SK-MEL-5 (cell line): ENCODE results near the gene GBE1. TPM values are rescaled to one million over a fixed set of nuclear protein-coding genes. Genes with fewer than 3 reads are reported as not detected.

Experiments
- DNase-seq: peaks from one replicate; pipeline ENCODE4 v3.0.0-alpha.2; 2016; ENCODE audit warnings: low read depth, low spot score
- in situ Hi-C: cut with HindIII; loops from 2 replicates; pipeline ENCODE4 v1.10.0; 2016; ENCODE audit warnings: low sequenced_read_pairs, high pct_unique_total_duplicates, low pct_unique_long_range_greater_than_20kb
- total RNA-seq: library from RNA; depleted of rRNA; stranded (reverse); fragments of >200 nt; shearing (Covaris generic); gene quantifications from 2 replicates; pipeline ENCODE4 v1.2.3, GENCODE V29; 2014

GBE1 gene
- total RNA-seq, 1 experiment from 2014 or later, result 52.6 TPM

DNA sequence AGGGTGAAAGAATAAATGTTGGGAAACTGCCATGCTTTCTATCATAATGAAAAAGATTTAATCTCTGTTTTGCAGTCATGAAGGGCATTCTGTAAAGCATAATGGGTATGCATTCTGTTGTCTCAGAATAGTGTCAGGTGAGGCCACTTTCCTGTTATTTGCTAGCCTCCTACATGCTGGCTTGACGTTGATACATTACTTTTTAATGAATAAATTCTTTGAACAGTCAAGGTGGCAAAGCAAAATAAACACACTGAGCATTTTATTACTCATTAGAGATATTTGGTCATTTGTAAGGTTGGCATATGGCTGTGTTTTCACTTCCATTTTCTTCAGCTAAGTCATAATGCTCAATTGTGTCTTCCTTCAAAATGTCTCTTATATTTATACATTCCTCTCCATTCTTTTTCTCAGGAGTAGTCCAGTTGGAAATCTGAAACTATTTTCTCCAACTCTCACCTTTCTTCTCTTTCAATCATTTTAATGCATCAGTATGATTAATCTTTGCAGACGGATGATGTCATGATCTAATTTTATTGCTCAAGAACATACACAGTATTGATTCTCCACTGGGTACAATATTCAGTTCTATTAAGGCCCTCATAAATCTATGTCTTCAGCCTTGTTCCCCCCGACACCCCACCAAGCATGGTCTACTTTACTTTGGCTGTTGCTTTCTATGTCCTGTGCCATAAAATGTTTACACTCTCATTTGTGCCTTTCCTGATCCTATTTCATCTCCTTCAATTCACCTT is 290.7 kb downstream of the GBE1 start:
- in situ Hi-C loops, result no loop called here
- no peak for DNase-seq

DNA sequence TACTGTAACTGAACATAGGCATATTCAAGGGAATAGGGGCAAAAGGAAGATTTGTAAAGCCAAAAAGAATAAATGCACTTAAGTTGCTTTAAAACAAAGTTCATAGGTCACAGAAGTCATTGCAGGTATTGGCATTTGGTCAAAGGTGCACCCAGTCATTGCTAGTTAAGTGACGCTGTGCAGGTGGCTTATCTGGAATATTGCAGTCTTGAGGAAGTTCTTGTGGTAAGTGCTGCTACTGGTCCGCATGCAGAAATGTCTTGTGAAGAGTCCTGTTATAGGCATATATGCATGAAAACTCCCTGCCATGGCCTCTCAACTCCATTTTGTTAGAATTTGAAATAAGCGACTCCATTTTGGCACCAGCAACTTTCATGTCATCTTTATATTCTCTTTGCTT is 293.1 kb downstream of the GBE1 start:
- in situ Hi-C loops, result no loop called here
- no peak for DNase-seq

DNA sequence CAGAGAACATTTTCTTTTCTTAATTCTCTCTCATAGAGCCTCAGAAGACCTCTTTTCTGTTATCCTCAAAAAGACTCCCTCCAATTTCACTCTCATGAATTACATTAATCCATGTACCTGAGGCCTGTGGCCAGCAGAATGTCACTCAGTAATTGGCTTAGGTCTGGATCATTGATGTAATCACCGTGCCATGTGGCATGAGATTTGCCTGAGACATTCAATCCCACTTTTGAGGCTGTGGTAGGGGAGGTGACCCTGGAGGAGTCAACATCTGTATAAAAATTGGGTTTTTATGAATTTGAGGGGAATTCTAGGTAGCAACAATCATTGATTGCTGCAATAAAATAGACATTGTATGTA is 295.3 kb downstream of the GBE1 start:
- DNase-seq, result no peak
- in situ Hi-C loops, result no loop called here

DNA sequence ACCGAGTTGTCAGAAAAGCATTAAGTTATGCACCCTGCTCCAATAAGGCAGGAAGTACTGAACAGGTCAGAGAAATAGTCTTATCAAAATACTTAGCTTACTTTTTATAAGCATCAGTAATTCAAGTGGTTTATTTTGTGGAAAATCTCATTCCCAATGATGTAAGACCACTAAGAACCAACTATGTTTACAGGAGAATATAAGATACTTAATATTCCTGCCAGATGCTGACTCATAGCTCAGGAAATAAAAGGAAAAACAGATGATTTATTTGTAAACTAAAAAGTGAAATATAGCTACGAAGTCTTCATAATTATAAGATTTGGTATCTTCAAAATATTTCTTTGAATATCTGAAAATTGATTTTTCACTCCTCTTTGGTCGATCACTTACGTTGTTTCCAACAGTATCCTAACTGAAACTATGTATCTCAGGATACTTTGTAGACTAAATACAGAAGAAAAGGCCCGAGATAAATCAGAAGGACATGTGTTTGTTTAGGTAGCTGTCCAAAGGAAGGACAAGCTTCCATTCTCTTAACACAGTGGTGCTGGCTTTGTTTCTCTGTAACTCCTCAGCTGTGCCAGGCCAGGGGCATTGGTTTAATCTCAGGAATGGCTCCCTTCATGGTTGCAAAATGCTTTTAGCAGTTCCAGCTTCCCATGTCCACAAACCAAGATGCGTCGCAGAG is 295.8 kb downstream of the GBE1 start:
- no peak for DNase-seq

DNA sequence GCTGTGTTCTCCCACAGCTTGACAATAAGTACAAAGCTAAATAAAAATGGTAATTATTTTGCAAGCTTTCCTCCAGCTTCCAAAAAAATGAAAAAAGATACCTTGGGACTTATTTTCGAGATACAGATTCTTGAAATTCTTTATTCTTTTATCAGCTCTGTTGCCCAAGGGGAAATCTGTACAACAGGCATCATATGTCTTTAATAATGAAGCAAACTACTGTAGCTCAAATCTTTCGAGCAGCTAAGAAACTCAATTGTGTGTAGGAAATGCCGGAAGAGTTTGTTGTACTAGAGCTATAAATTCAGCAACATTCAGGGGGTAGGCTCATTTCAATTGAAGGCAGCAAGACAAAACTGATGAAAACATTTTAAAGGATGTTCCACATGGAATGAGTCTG is 297.7 kb downstream of the GBE1 start:
- in situ Hi-C loops, result no loop called here
- DNase-seq, result no peak

More for the DNA sequence above, 295.8 kb downstream of the GBE1 start:
- in situ Hi-C loops, result no loop called here

DNA sequence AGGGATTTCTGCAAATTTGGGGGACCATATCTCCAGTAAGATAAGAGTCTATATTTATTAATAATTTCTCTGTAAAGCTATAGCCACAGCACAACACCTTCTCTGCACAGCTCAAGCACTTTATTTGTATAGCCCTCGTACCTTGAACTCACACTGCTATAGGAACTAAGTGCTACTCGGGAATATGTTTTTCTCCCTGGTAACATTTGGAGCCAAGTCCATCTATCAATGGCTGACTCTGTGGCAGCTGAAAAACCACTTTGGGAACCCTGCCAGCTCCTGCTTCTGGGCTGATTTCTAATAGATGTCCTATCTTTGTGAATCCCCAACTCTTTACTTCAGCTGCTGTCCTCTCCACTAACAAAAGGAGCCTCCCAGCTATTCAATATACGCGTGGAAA is 298.5 kb downstream of the GBE1 start:
- in situ Hi-C loops, result no loop called here
- DNase-seq, result no peak

DNA sequence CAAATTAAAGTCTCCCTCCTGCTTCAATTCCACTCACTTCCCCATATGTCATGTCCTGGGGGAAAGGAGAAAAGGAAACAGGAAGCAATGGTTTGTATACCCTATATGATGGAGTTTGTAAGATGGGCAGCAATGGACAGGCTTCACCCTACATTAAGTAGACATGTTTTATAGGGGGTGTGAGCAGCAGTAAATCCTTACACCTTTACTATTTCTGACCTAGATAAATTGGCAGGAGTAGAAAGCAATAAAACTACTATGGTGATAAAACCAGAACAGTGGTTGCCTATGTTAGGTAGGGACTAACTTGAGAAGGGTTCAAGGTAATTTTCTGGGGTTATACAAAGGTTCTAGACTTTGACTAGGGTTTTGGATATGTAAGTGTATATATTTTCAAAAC is 301.7 kb downstream of the GBE1 start:
- in situ Hi-C loops, result no loop called here
- DNase-seq, result no peak

DNA sequence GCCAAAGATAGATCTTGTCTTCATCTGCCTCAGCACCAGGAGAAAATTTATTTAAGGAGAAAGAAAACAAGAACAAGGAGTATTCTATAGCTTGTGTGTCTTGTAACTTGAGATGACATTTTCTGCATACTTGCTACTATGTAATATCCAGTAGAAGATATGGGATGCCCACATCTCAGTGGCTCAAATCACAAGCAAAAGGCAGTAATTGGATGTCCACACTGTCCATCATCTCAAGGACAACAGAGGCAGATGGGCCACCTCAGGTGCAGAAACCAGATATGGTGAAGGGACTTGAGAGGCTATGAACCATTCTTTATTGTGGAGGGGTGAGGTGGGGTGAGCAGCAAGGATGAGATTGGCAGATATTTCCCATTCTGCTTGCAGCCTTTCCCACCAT is 309.0 kb downstream of the GBE1 start:
- in situ Hi-C loops, result no loop called here
- no peak for DNase-seq

DNA sequence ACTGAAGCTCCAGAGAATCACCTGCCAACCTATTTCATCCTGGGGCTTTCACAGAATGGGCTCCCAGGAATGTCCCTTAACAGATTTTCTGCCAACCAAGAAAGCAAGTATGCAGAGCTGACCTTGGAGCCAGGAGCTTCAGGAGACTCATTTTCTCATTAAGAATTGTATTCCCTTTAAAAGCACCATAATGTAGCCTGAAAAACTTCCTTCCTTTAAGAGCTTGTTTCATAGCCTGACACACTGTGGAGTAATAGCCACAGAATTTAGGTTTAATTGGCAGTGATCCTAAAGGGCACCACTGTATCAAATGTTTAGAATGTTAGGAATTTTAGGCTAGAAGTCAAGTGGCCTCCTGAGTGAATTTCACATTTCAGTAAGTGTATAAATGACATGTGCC is 309.8 kb downstream of the GBE1 start:
- DNase-seq, result no peak
- in situ Hi-C loops, result no loop called here

DNA sequence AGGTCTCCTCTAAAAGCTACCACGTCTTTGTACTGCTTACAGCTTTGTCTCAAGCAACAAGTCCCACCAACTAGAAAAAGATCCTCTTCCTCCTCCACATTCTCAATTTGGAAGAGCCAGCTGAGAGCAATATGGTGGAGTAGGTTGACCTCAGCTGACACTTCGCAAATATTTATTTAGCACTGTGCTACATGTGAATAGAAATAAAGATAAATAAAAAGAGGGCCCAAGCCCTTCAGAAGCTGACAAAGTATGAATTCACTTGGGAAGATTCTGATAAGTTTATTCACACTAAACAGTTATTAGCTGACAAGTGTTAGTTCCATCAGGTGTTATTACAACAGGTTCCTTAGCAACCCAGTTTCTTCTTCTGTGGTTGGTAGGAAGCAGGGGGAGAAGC is 310.3 kb downstream of the GBE1 start:
- in situ Hi-C loops, result no loop called here
- DNase-seq, result no peak

DNA sequence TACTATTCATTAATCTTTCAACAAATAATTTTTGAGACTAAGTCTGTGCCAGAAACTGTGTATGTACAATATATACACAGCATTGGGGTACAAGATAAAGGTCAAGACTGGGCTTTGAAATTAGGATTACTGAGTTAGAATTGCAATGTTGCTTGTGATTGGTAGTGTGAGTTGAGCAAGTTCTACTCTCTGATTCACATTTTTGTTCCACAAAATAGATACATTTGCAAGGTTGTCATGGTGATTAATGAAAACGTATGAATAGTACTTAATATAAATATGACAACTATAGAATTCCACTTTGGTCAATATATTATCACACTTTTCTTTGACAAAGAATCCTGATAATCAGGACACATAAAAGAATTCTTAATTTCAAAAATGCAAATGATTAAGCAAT is 314.6 kb downstream of the GBE1 start:
- in situ Hi-C loops, result no loop called here
- DNase-seq, result no peak

DNA sequence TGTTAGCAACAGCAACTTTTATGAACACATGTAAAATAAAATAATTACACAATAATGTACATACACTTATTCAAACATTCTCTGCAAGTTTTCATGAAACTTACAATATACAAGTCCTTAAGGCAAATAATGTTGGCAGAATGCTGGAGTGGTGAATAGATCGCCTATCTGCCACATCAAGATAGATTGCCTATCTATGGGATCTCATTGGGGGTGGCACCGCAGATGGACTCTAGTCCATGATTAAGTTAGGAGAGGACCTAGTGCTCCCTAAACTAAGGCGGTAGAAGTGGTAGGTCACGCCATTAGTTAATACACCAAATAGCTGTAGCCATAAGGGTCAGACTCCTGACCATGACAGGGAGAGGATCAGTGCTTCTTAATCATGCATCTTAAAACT is 315.7 kb downstream of the GBE1 start:
- in situ Hi-C loops, result no loop called here
- no peak for DNase-seq

DNA sequence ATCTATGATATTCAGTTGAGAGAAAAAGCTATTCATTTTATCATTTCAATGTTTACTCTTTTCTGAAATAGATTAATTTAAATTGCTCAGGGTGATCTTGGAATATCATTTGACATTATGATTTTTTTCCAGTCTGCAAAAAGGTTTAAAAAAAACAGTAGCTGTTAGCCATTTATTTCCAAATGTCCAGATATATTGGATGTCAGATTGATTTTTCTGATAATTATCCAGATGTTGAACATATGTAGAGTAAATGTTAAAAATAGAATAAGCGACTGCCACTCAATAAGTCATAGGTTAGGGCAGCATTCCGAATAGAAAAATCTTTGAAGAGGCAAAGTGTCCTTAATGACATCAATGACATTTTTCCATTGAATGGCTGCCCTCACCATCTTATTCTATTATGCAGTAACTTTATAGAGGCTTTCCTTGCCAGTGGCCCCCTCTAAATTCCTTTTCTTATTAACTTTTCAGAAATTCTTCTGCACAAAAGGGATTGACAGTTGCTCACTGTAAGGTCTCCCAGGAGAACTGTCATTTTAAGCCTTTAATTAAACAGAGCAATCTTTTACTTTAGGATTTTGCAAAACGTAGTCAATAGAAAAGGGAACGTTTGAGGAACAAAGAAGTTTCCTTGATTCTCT is 316.5 kb downstream of the GBE1 start:
- DNase-seq, result no peak
- in situ Hi-C loops, result no loop called here

DNA sequence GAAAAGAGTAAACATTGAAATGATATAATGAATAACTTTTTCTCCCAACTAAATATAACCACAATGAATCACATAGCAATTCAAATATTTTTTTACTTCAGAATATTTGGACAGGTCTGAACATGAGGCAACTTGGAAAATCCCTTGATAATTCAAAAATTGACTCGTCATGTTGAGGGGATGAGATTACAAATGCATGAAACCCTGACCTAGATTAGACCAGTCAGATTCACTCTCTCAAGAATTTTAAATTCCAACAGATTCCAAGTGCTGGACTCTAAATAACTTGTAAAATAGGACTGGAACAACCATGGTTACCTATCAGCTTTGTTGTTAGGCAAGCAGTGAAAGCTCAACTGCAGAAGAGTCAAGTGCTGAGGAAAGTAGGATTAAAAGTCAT is 317.5 kb downstream of the GBE1 start:
- in situ Hi-C loops, result no loop called here
- no peak for DNase-seq

DNA sequence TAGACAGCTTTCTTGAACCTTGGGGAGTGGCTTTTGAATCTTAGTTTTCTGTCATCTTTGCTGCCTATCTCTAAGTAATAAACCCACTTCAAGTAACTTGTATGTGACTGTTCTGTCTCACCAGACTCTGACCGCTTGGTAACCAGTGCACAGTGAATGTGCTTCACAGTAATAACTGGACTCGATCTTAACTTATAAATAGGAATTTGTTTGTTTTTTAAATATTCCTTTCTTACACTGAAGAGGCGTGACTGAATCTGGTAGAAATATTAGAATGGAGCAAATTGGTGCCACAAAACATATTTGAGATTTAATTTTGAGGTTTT is 318.0 kb downstream of the GBE1 start:
- in situ Hi-C loops, result no loop called here

DNA sequence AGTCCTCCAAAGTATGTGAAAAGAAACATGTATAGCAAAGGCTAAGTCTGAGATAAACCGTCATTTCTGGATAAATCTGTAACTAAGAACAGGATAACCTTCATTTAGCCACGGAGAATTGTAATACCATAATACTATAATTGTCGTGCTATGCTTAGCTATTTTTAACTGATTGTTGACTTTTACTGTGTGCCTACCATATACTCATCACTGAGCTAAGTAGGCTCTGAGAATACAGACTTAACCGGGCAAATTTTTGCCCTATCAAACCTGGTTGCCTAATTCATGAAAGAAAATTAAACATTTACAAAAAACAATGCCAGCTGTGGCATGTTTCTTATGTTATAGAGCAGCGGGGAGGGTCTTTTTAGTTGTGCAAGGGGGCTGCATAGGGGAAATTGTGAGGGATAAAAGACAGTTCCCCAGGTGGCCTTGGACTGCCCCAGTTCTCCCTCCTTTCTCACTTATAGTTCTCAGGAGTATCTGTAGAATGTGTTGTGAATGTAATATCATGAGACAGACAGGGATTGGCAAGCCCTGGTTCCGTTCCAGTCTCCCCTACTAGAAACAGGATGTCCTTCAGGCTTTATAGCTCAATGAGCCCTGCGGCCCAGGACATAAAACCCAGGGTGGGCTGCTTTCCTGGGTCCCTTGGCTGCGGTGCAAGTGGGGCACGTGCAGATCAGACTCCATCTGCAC is 318.5 kb downstream of the GBE1 start:
- DNase-seq, result no peak
- in situ Hi-C loops, result no loop called here

More for the DNA sequence above, 318.0 kb downstream of the GBE1 start:
- DNase-seq, result no peak

DNA sequence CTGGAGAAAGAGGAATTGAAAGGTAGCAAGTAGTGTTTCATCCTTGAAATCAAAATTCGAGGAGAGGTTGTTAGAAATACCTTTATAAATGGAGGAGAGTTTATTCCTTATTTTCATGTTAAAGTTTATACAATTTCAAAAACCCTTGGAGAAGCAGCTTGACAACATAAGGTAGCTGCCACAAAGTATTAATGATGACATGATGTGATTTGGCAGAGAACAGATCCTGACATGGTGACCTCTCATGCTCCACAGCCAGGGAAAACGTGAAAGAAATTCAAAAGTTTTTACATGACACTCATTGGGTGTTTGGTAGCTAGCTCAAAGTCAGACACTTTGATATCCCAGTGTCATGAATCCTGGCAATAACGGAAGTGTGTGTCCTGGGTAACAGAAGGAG is 320.8 kb downstream of the GBE1 start:
- DNase-seq, result no peak
- in situ Hi-C loops, result no loop called here
